K562 (cell line): ENCODE results near the gene NRG2. TPM values are rescaled to one million over a fixed set of nuclear protein-coding genes. Genes with fewer than 3 reads are reported as not detected.

Source experiments
- ATAC-seq: fragments of 200-7000 bp; cut with Tn5 transposase; 3 replicates; pipeline ENCODE4 v1.9.1; 2020; ENCODE audit warnings: moderate library complexity
- BruUV-seq: library from RNA; stranded (reverse); fragments of 400-500 nt; replicated peaks from 2 replicates; lab custom pipeline; 2021; lab: Mats Ljungman, UMichigan
- CTCF ChIA-PET: fragments of 300-600 bp; formaldehyde crosslinking; extraction: SDS; loops from one replicate; lab custom pipeline; 2021; ENCODE audit warnings: low intra/inter-chr PET ratio; lab: Yijun Ruan, JAX
- POLR2A ChIA-PET: fragments of 300-600, 350-650 bp; sonication (Branson Sonifier 250); formaldehyde crosslinking; extraction: SDS; loops from one replicate; lab custom pipeline; 2021; ENCODE audit warnings: antibody characterized with exemption, inconsistent platforms; lab: Yijun Ruan, JAX
- DNase-seq, 4 experiments: peaks; one replicate each; pipeline versions ENCODE4 v3.0.0 to v3.0.0-alpha.2; 2011 to 2018; ENCODE audit warnings: low spot score in 3 of 4, mixed read lengths in 3 of 4; ENCODE audit errors: extremely low read depth in 1 of 4
- FAIRE-seq: peaks from 2 replicates; lab custom pipeline; 2011; peaks lifted over from hg19 to GRCh38; lab: Jason Lieb, UNC
- H2AFZ ChIP-seq: 2 replicates; pipeline ENCODE4 v1.6.0; 2011; ENCODE audit warnings: low read depth, low read length, control low read depth, inconsistent platforms
- H3K27ac ChIP-seq: fragments of 200-600 bp; 3 replicates; pipeline ENCODE4 v1.8.0; 2011; ENCODE audit warnings: low read depth, mild to moderate bottlenecking, control low read depth, inconsistent platforms, low read length, moderate library complexity, mixed read lengths; ENCODE audit errors: extremely low read depth
- H3K27me3 ChIP-seq, 2 experiments: fragments of 300-600 bp in 1 of 2; 2 replicates in 1 of 2; 3 replicates in 1 of 2; pipeline versions ENCODE4 v1.6.0 to v1.8.0; 2011; ENCODE audit warnings: inconsistent platforms in 2 of 2, low read length in 2 of 2, mild to moderate bottlenecking in 1 of 2, mixed read lengths in 1 of 2, moderate library complexity in 1 of 2; ENCODE audit not compliant: control insufficient read depth in 2 of 2, insufficient read depth in 2 of 2
- H3K36me3 ChIP-seq: fragments of 300-600 bp; 3 replicates; pipeline ENCODE4 v1.8.0; 2011; ENCODE audit warnings: mild to moderate bottlenecking, low read length, inconsistent platforms; ENCODE audit not compliant: control insufficient read depth, insufficient read depth
- H3K4me1 ChIP-seq, 2 experiments: fragments of 200-600 bp in 1 of 2; replicated peaks in 1 of 2; 2 replicates in 1 of 2; 3 replicates in 1 of 2; pipeline versions ENCODE4 v1.5.1 to v1.8.0; 2011; ENCODE audit warnings: inconsistent platforms in 2 of 2, low read length in 2 of 2, mild to moderate bottlenecking in 1 of 2, mixed read lengths in 1 of 2, moderate library complexity in 1 of 2; ENCODE audit not compliant: control insufficient read depth in 2 of 2, insufficient read depth in 2 of 2
- H3K4me2 ChIP-seq: 2 replicates; pipeline ENCODE4 v1.6.1; 2011; ENCODE audit warnings: low read length, control low read depth, inconsistent platforms, mixed read lengths; ENCODE audit not compliant: insufficient read depth
- H3K4me3 ChIP-seq: fragments of 200-600 bp; sonication (generic), shearing (Covaris generic); 2 replicates; pipeline ENCODE4 v1.5.1; 2016; ENCODE audit warnings: control low read depth, inconsistent platforms
- H3K79me2 ChIP-seq: fragments of 200-600 bp; 3 replicates; pipeline ENCODE4 v1.8.0; 2011; ENCODE audit warnings: low read length, inconsistent platforms; ENCODE audit not compliant: control insufficient read depth, insufficient read depth
- H3K9ac ChIP-seq, 2 experiments: 2 replicates each; pipeline versions ENCODE4 v1.6.0 to v1.6.1; 2011; ENCODE audit warnings: low read depth in 2 of 2, low read length in 2 of 2, control low read depth in 1 of 2, inconsistent platforms in 1 of 2, mild to moderate bottlenecking in 1 of 2, mixed read lengths in 1 of 2; ENCODE audit not compliant: insufficient read depth in 1 of 2
- H3K9me1 ChIP-seq: one replicate; pipeline ENCODE4 v1.6.0; 2011; ENCODE audit warnings: inconsistent platforms, mild to moderate bottlenecking, low read length, moderate library complexity; ENCODE audit not compliant: control insufficient read depth, insufficient read depth
- H3K9me3 ChIP-seq: replicated peaks from 2 replicates; pipeline ENCODE4 v1.5.1; 2011; ENCODE audit warnings: low read depth, low read length, inconsistent platforms; ENCODE audit not compliant: control insufficient read depth, insufficient read depth
- H4K20me1 ChIP-seq: replicated peaks from 2 replicates; pipeline ENCODE4 v1.6.1; 2011; ENCODE audit warnings: low read length, inconsistent platforms, mixed read lengths; ENCODE audit not compliant: control insufficient read depth, insufficient read depth
- NCOA2 ChIP-seq, 2 experiments: fragments of 450-650 bp; IDR thresholded peaks; 2 replicates each; pipeline ENCODE4 v1.6.1; 2018; ENCODE audit warnings: mild to moderate bottlenecking in 2 of 2, moderate library complexity in 1 of 2; ENCODE audit not compliant: partially characterized antibody in 2 of 2
- RBFOX2 ChIP-seq: fragments of 200-400 bp; formaldehyde crosslinking; IDR thresholded peaks from 2 replicates; pipeline ENCODE4 v1.6.1; 2017; ENCODE audit warnings: low read depth, mild to moderate bottlenecking, low read length, moderate library complexity
- ZBTB2 ChIP-seq: fragments of 450-650 bp; IDR thresholded peaks from 2 replicates; pipeline ENCODE4 v1.6.1; 2016; ENCODE audit warnings: antibody characterized with exemption
- WGBS: fragments of 100-300 bp; shearing (Covaris generic); methylation state at CpG from one replicate; pipeline ENCODE4 v1.1.6; 2016; ENCODE audit warnings: low coverage, mixed read lengths; ENCODE audit not compliant: insufficient coverage; ENCODE audit errors: missing lambda C conversion rate; 5-methylcytosine and 5-hydroxymethylcytosine counted together
- in situ Hi-C: fragments of 300-500 bp; cut with MboI; formaldehyde crosslinking; loops from 4 replicates; pipeline ENCODE4 v1.15.0; 2018; ENCODE audit warnings: inconsistent platforms, mixed read lengths
- intact Hi-C: fragments of 100-400 bp; cut with micrococcal nuclease; formaldehyde crosslinking; loops from 2 replicates; pipeline ENCODE4 v1.14.2; 2022
- polyA plus RNA-seq, 8 experiments: library from polyadenylated mRNA; depleted of rRNA in 4 of 8; stranded (reverse) in 5 of 8; unstranded in 3 of 8; fragments of >200 nt; fragmentation: Nextera tagmentation in 2 of 8; fragmentation: Illumina TruSeq in 1 of 8; extraction: Ambion mirVana in 2 of 8; extraction: Trizol in 1 of 8; gene quantifications; 2 replicates each; pipeline versions ENCODE4 v1.2.1 to v1.2.3, GENCODE V29; 2011 to 2014; ENCODE audit warnings: inconsistent platforms in 1 of 8, missing spikeins in 1 of 8
- total RNA-seq, 7 experiments: library from RNA; depleted of rRNA in 6 of 7; stranded (reverse); fragments of >200 nt in 6 of 7; fragmentation: Illumina TruSeq in 2 of 7; extraction: Trizol in 2 of 7; gene quantifications; 2 replicates each; pipeline versions ENCODE4 v1.2.1 to v1.2.3, GENCODE V29; 2011 to 2021; ENCODE audit warnings: low replicate concordance in 1 of 7

The NRG2 gene
- total and polyA plus RNA-seq, 9 of the 15 experiments (the other 6 are each of a cell fraction or from before 2014, with no cell fraction given) = not detected

GRCh38 chr5:139912158-139912557 lies 130.9 kb downstream of the NRG2 start:
- no peaks in the 10 kb centered on the region for H4K20me1 ChIP-seq
- DNase-seq (no peak), ATAC-seq (no peak), FAIRE-seq (no peak)
- ChIA-PET CTCF (no interaction called here), POLR2A (no interaction called here)
- no peaks in the 10 kb centered on the region for H3K36me3 ChIP-seq
- no peak overlapping the region for H3K4me3 ChIP-seq
- intact Hi-C loops = no loop called here
- no peak overlapping the region for H2AFZ ChIP-seq
- no peak overlapping the region for H3K27ac ChIP-seq
- in situ Hi-C loops = no loop called here
- H3K79me2 ChIP-seq = no peaks in the 10 kb centered on the region
- H3K9me1 ChIP-seq = no peaks in the 10 kb centered on the region
- H3K4me2 ChIP-seq = no peak overlapping the region
- no peak for TF ChIP-seq RBFOX2
- no peak for TF ChIP-seq ZBTB2
- no peak for TF ChIP-seq NCOA2 (IDR thresholded peaks at IDR 0.05; ENCODE audit: partially characterized antibody in 2 of 2)
- WGBS = 0% methylated on average over 3 of the region's 3 CpGs
- no peaks in the 10 kb centered on the region for H3K4me1 ChIP-seq
- H3K9me3 ChIP-seq = no peaks in the 10 kb centered on the region
- peaks cover 4 to 35% of the 10 kb centered on the region in 2 experiments; a peak in 4 of 5 replicates for H3K27me3 ChIP-seq
- BruUV-seq = no TSS peak
- H3K9ac ChIP-seq = no peak overlapping the region
